VCaP (cell line): ENCODE results near the gene ARFGAP1.

Experiments
- H3K27ac ChIP-seq: fragments of 450-650 bp; 2 replicates; pipeline ENCODE4 v1.5.1; 2017
- TF ChIP-seq, protein P1 (sequence below): fragments of 450-650 bp; conservative IDR thresholded peaks from 2 replicates; pipeline ENCODE4 v1.5.1; 2017; ENCODE audit warnings: mild to moderate bottlenecking, moderate library complexity

ARFGAP1 gene

DNA sequence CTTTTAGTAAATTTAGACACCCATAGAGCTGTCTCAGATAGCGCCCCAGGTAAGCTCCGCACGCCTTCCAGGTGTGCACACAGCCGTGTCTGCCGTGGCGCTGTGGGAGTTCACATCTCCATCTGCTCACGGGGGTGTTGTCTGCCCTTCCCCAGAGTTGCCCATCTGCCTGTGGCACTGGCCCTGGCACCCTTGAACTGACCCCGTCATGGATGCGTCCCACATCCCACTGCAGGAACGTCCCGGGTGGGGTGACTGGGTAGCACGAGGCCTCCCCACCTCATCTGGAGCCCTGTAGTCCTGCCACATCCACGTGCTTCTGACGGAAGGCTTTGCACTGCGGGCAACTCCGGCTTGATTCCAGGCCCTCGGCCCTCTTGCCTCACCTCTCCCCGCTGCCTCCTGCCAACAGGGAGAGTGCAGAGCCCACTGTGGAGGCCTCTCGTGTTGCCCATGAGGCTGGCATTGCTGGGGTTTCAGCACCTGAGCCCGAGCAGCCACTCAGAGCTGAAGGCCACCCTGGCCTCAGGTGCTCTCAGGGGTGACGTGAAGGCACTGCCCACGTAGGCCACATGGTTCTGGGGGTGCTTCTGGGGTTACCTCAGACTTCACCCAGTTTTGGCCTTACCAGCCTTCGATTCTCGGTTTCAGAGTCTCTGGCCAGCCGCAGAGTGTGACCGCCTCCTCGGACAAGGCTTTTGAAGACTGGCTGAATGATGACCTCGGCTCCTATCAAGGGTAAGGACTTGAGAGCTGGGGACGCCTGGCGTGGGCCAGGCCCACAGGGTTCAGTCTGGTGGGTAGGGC lies 5.1 kb downstream of the ARFGAP1 start:
- no peak overlapping the region for H3K27ac ChIP-seq
- TF ChIP-seq, protein P1, sequence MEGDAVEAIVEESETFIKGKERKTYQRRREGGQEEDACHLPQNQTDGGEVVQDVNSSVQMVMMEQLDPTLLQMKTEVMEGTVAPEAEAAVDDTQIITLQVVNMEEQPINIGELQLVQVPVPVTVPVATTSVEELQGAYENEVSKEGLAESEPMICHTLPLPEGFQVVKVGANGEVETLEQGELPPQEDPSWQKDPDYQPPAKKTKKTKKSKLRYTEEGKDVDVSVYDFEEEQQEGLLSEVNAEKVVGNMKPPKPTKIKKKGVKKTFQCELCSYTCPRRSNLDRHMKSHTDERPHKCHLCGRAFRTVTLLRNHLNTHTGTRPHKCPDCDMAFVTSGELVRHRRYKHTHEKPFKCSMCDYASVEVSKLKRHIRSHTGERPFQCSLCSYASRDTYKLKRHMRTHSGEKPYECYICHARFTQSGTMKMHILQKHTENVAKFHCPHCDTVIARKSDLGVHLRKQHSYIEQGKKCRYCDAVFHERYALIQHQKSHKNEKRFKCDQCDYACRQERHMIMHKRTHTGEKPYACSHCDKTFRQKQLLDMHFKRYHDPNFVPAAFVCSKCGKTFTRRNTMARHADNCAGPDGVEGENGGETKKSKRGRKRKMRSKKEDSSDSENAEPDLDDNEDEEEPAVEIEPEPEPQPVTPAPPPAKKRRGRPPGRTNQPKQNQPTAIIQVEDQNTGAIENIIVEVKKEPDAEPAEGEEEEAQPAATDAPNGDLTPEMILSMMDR: no peak

DNA sequence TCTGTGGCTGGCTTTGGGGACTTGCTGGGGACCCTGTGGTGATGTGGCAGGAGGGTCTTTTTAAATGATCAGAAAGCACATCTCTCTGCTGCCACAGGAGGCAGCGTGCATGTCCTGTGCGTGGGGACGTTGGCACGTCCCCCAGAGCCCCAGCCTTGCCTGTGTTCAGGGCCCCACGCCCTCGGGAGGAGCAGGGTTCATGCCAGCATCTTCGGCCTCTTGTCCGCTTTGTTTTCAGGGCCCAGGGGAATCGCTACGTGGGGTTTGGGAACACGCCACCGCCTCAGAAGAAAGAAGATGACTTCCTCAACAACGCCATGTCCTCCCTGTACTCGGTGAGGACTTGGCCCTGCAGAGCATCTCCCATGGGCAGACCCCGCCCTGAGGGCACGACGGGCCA lies 6.0 kb downstream of the ARFGAP1 start:
- H3K27ac ChIP-seq: no peak overlapping the region
- TF ChIP-seq, protein P1: no peak

DNA sequence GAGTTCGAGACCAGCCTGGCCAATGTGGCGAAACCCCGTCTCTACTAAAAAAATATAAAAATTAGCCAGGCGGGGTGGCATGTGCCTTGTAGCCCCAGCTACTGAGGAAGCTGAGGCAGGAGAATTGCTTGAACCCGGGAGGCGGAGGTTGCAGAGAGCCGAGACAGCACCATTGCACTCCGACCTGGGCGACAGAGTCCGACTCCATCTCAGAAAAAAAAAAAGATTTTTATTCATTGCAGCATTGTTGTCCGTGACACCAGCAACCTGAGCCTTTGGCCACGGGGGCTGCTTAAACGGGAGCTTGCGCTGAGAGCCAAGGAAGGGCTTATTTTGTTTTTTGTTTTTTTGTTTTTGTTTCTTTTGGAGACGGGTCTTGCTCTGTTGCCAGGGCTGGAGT lies 7.3 kb downstream of the ARFGAP1 start:
- no peak overlapping the region for H3K27ac ChIP-seq
- TF ChIP-seq, protein P1: no peak

DNA sequence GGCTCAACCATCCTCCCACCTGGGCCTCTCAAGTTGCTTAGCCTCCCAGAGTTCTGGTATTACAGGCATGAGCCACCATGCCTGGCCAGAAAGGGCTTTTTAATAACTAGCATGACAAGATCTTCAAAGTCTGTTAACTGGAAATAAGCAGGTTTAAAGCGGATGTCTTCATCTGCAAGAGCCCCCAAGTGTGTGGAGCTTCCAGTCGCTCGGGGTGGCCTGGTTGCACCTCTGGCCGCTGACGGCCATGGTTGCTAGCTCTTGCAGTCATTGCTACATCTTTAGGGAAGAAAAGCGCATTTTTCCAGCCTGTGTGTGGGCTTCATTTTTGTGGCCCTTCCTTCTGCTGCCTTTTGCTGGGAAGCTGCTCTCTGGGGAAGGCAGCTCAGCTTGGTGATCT lies 7.8 kb downstream of the ARFGAP1 start:
- H3K27ac ChIP-seq: no peak overlapping the region
- TF ChIP-seq, protein P1: no peak

DNA sequence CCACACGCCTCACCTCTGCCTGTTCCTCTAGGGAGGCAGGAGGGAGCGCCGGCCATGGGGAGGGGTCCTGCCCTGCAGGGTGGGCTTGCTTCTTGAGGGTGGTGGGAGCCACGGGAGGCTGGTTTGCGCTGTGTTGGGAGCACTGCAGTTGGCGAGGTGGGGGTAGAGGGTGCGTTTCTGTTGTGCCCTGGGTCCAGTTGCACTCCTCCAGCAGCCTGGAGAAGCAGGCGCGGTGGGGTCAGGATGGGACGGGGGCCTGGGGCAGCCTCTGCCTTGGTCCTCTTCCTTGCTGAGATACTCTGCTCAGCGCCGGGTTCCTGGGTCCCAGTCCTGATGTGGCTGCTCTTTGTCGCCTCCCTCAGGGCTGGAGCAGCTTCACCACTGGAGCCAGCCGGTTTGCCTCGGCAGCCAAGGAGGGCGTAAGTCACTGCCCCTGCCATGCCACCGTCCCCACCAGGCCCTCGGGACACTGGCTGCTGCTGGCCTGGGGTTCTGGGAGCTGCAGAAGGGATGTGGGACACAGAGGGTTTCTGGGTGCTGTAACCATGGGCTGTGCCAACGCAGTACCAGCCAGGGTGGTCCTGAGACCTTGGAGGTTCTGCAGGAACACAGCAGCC lies 8.4 kb downstream of the ARFGAP1 start:
- H3K27ac ChIP-seq: no peak overlapping the region

DNA sequence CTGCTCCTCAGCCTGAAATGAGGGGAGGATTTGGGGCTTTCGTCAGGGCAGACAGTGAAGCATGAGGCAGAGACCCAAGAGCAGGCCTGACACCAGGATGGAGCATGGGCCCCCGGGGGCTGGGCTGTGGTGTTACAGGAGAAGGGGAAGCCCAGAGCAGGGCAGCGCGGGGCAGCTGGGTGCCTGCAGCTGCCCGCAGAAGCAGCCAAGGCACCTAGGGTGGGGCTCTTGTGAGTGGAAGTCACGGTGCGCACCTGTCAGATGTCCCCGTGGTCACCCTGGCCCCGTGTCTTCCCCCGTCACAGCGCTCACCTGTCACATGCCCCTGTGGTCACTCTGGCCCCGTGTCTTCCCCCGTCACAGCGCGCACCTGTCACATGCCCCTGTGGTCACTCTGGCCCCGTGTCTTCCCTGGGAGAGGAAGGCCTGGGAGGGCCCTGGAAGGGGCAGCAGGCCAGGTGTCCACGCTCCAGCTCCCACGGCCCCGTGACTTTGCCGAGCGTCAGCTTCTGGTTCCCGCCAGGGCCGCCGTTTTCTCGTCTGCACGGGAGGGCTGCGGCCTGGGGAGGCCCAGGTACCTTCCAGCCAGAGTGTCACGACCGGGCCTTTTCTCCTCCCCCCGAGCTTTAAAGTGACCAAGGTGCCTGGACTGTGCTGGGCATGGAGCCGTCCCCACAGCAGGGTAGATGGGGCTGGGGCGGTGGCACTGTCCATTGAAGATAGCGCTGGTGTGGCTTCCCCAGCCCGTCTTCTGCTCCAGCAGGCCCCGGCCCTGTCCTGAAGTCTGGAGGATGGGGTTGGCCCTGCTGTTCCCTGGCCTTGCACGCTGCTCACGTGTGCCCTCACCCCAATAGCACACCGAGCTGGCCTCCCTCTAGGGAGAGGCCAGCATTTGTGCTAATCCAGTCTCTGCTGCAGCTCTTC lies 9.4 kb downstream of the ARFGAP1 start:
- TF ChIP-seq, protein P1: no peak
- no peak overlapping the region for H3K27ac ChIP-seq

More for the DNA sequence above, 8.4 kb downstream of the ARFGAP1 start:
- TF ChIP-seq, protein P1: peak; percentile 58

DNA sequence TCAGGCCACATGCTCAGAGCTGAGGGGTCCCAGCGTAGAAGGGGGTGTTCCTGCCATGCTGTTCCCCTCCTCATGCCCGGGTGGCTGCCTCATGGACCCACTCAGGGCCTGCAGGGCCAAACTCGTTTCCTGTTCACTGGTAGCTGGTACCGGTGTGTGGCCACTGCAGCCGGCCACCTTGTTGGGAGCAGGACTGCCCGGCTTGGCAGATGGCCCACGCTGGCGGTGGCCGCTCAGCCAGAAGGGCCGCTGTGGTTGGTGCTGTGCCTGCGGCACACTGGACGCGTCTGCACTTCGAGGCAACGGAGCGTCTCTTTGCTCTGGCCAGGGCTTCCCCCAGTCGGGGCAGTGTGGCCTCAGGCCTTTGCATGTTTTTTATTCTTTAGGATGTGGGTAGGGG lies 10.3 kb downstream of the ARFGAP1 start:
- TF ChIP-seq, protein P1: no peak
- no peak overlapping the region for H3K27ac ChIP-seq
